ENCODE results near the gene CCNY.

- TF ChIP-seq PCBP1 (IDR thresholded peaks at IDR 0.05; ENCODE audit: borderline replicate concordance, low read depth, low read length) (no peak), POLR2AphosphoS5 (IDR thresholded peaks at IDR 0.05; ENCODE audit: low read depth, low read length) (no peak), KDM5B (CRISPR knock-in tag; IDR thresholded peaks at IDR 0.05; ENCODE audit: borderline replicate concordance) (no peak), CTCF (CRISPR knock-in tag; IDR thresholded peaks at IDR 0.05) (no peak), SRF (IDR thresholded peaks at IDR 0.05; ENCODE audit: low read depth, low read length) (no peak), PRDM4 (CRISPR knock-in tag; IDR thresholded peaks at IDR 0.05; ENCODE audit: borderline replicate concordance) (no peak), ZNF12 (CRISPR knock-in tag; IDR thresholded peaks at IDR 0.05) (no peak)
Measured at GRCh38 chr10:35585903-35586535, 249.7 kb downstream of the CCNY start.

All from HepG2 (cell line).